Measurements from ENCODE around the gene NUP214. TPM values are rescaled to one million over a fixed set of nuclear protein-coding genes. Genes with fewer than 3 reads are reported as not detected.

NUP214 gene
- polyA plus RNA-seq, 1 of the 3 experiments (the other 2 are of a cell fraction) = 8.0 TPM

- TF ChIP-seq JUND (IDR thresholded peaks at IDR 0.05) (no peak), NRF1 (IDR thresholded peaks at IDR 0.05; ENCODE audit: low read depth, low read length) (peak; percentile 90), NFIC (IDR thresholded peaks at IDR 0.05; ENCODE audit: borderline replicate concordance) (peak; percentile 53; the same call in 1 of the 2 replicates), RCOR1 (IDR thresholded peaks at IDR 0.05; ENCODE audit: low read length) (no peak), EP300 (IDR thresholded peaks at IDR 0.05; ENCODE audit: borderline replicate concordance in 1 of 2, low read depth in 1 of 2, low read length in 1 of 2) (no peak; a peak in 1 of 4 replicates), GATA2 (CRISPR knock-in tag; IDR thresholded peaks at IDR 0.05) (no peak), SIN3A (IDR thresholded peaks at IDR 0.05; ENCODE audit: borderline replicate concordance, low read depth, low read length) (peak; percentile 83; the same call in 1 of the 2 replicates), GABPA (IDR thresholded peaks at IDR 0.05; ENCODE audit: low read depth) (peak; percentile 98), FOXJ3 (CRISPR knock-in tag; IDR thresholded peaks at IDR 0.05) (no peak; the same call in 1 of the 2 replicates), TEAD4 (IDR thresholded peaks at IDR 0.05; ENCODE audit: borderline replicate concordance, insufficient read depth) (no peak)
- TF ChIP-seq, protein P1, sequence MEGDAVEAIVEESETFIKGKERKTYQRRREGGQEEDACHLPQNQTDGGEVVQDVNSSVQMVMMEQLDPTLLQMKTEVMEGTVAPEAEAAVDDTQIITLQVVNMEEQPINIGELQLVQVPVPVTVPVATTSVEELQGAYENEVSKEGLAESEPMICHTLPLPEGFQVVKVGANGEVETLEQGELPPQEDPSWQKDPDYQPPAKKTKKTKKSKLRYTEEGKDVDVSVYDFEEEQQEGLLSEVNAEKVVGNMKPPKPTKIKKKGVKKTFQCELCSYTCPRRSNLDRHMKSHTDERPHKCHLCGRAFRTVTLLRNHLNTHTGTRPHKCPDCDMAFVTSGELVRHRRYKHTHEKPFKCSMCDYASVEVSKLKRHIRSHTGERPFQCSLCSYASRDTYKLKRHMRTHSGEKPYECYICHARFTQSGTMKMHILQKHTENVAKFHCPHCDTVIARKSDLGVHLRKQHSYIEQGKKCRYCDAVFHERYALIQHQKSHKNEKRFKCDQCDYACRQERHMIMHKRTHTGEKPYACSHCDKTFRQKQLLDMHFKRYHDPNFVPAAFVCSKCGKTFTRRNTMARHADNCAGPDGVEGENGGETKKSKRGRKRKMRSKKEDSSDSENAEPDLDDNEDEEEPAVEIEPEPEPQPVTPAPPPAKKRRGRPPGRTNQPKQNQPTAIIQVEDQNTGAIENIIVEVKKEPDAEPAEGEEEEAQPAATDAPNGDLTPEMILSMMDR (IDR thresholded peaks at IDR 0.05) = no peak
These were observed at the start of gene NUP214 (continued) for GRCh38 chr9:131125288-131126058.

GRCh38 chr9:131076347-131077195 lies 48.8 kb upstream of the NUP214 start:
- Histone ChIP-seq H2AFZ (ENCODE audit: low read depth) (no peak overlapping the region), H3K4me1 (ENCODE audit: control insufficient read depth in 1 of 2, insufficient read depth in 2 of 2, low read depth in 1 of 2, low read length in 1 of 2) (no peaks in the 10 kb centered on the region), H3F3A (replicated peaks; ENCODE audit: insufficient read depth) (no peaks in the 10 kb centered on the region), H3K27ac (ENCODE audit: low read depth in 2 of 2, low read length in 1 of 2) (no peak overlapping the region), H3K4me2 (no peak overlapping the region), H4K20me1 (ENCODE audit: insufficient read depth) (no peaks in the 10 kb centered on the region), H3K9me3 (no peaks in the 10 kb centered on the region), H3K36me3 (replicated peaks in 1 of 2; ENCODE audit: control insufficient read depth in 1 of 2, insufficient read depth in 2 of 2, low read length in 1 of 2) (no peaks in the 10 kb centered on the region), H3K27me3 (ENCODE audit: insufficient read depth) (0 out of 2 replicates have a peak, but pooled peaks cover 6% of the 10 kb centered on the region), H3K9me2 (no peaks in the 10 kb centered on the region), H3K9ac (no peak overlapping the region), H3K4me3 (ENCODE audit: low read depth in 2 of 2, low read length in 1 of 2) (no peak overlapping the region), H3K79me2 (ENCODE audit: insufficient read depth) (no peaks in the 10 kb centered on the region)
- no peak for TF ChIP-seq MAX (IDR thresholded peaks at IDR 0.05; ENCODE audit: low read depth)
- TF ChIP-seq NFIC (IDR thresholded peaks at IDR 0.05; ENCODE audit: borderline replicate concordance) = no peak
- no peak for TF ChIP-seq MXI1 (IDR thresholded peaks at IDR 0.05; ENCODE audit: low read depth, low read length)
- no peak for TF ChIP-seq SIN3A (IDR thresholded peaks at IDR 0.05; ENCODE audit: borderline replicate concordance, low read depth, low read length)
- TF ChIP-seq JUND (IDR thresholded peaks at IDR 0.05) = no peak
- TF ChIP-seq TAF1 (IDR thresholded peaks at IDR 0.05; ENCODE audit: borderline replicate concordance, low read depth, low read length) = no peak
- TF ChIP-seq USF1 (IDR thresholded peaks at IDR 0.05; ENCODE audit: borderline replicate concordance, low read depth) = no peak
- TF ChIP-seq EP300 (IDR thresholded peaks at IDR 0.05; ENCODE audit: borderline replicate concordance in 1 of 2, low read depth in 1 of 2, low read length in 1 of 2) = no peak
- TF ChIP-seq YY1 (IDR thresholded peaks at IDR 0.05; ENCODE audit: low read depth) = no peak
- no peak for TF ChIP-seq PBX3 (IDR thresholded peaks at IDR 0.05)
- TF ChIP-seq TCF12 (IDR thresholded peaks at IDR 0.05) = no peak
- TF ChIP-seq GATA2 (CRISPR knock-in tag; IDR thresholded peaks at IDR 0.05) = no peak
- TF ChIP-seq FOSL2 (IDR thresholded peaks at IDR 0.05; ENCODE audit: borderline replicate concordance, low read depth) = no peak
- TF ChIP-seq ZBTB33 (IDR thresholded peaks at IDR 0.05; ENCODE audit: borderline replicate concordance, low read depth) = no peak
- TF ChIP-seq, protein P1 (IDR thresholded peaks at IDR 0.05) = no peak
- 63% methylated on average over 14 of the region's 15 CpGs for WGBS (ENCODE audit: low lambda C conversion rate)
- POLR2A ChIA-PET = no interaction called here
- CTCF ChIA-PET = interaction anchor here (1.0 to 2.8 kb wide), 3 partner anchors 20 to 305 kb away, joined by 3 to 10 read pairs (median 3); no protein-coding TSS in a partner anchor
- no peak for DNase-seq

All from SK-N-SH (cell line).